NCI-H446 (cell line): ENCODE results near the gene KLF6.

ENCODE experiments used
- DNase-seq, 2 experiments: peaks; one replicate each; lab custom pipeline; 2025; lab: John Stamatoyannopoulos, UW

The KLF6 gene

DNA sequence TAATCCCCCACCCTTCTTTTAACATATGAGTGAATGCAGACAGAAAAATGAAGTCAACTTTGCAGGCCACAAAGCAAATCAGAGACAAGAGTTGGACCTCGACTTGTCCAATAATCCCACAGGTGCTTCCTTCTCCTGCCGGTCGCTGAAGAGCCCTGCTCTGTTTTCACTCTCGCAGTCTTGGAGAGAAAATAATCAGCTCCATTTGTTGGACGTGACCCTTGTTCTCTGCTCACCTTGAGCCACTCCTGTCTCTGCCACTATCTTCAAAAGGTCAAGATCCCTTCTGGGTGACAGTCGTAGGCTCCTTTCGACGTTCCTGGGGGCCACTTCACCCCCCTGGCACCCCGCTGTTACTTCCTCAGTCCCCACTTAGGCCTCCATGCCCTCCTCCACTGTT, 2.8 kb upstream of the KLF6 start:
- DNase-seq: no peak

DNA sequence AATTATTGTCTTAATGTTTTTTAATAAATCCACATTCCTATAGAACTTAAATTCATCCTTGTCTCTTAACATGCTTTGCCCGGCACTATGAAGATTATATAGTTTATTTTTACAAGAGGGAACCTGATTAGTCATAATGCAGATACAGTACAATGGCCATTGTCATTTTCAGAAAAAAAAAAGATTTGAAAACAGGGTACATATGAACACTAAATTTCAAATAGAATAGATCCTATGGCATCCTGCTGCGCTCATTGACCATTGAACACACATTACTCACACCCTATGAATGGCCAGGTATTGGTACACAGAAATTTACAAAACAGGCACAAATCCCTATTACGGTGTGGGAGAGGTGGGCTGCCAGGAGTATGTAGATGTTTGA, 2.0 kb upstream of the KLF6 start:
- no peak for DNase-seq

DNA sequence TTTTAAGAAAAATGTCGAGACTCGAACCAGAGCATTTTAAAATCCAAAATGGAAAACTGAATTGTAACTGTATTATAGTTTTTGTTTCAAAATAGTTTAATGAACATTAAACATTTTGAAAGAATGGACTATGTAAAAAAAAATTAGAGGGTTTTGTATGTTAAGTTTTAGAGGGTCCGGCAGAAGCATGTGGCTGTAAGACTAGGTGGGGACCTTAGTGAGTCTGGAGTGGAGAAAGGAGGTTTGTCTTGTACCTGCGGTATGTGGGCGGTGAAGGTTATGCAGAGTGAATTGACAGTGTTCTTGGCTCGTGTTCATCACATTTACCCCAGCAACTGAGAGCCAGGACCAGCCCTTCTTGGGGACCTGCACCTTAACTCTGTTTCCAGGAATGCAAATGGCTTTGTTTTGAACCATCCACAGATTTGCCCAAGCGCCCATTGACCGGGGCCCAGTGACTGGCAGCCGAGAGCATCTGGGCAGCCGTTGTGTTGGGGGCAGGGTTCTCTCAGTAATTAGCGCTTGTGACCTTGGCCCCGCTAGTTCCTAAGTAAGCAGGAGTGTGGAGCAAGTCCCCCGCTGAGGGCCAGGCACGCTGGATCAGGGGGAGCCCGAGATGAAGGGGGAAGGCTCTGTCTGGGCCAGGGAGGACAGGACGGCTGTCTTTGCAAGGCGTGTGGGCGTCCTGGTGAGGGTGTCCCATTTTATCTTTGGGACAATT, 1.4 kb upstream of the KLF6 start:
- DNase-seq: no peak

DNA sequence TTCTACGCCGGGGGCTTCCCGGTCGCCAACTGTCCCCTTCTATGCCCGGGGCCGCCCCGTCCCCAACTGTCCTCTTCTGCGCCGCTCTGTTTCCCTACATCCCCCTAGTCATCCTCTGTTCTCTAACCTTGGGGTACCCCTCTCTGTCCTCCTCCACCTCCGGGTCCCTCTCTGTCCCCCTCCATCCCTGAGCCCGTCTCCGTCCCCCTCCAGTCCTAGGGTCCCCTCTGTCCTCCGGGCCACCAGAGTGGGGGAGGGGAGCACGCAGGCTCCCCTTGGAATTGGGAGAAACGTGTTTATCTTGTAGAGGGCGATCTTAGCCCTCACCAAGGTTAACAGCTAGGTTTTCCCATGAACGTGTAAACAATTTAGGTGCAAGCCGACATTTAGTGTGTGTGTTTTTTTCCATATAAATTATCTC, 852 bp upstream of the KLF6 start:
- DNase-seq: peak; percentile 6 to 23

DNA sequence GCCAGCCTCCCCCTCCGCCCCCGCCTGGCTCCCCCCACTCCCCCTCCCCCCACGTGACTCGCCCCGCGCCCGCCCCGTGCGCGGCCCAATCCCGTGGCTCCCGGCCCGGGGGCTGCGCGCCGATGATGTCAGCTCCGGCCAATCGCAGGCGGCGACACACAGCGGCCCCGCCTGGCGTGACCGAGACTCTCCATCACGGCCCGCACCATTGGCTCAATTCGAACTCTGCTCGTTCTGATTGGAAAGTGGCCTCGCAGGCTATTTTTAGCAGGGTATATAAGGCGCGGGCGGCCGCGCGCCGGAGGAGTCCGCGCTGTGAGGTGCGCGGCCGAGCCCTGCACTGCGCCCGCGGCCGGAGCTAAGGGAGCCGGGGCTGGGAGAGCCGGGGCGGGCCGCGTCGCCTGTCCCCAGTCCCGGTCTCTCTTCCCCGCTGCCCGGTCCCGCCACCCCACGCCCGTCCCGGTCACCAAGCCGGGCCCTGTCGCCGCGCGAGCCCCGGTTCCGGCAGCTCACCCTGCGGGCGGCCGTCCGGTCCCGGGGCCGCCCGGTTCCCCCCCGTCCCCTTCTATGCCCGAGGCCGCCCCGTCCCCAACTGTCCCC, 342 bp upstream of the KLF6 start:
- DNase-seq: peak; percentile 91 to 98

DNA sequence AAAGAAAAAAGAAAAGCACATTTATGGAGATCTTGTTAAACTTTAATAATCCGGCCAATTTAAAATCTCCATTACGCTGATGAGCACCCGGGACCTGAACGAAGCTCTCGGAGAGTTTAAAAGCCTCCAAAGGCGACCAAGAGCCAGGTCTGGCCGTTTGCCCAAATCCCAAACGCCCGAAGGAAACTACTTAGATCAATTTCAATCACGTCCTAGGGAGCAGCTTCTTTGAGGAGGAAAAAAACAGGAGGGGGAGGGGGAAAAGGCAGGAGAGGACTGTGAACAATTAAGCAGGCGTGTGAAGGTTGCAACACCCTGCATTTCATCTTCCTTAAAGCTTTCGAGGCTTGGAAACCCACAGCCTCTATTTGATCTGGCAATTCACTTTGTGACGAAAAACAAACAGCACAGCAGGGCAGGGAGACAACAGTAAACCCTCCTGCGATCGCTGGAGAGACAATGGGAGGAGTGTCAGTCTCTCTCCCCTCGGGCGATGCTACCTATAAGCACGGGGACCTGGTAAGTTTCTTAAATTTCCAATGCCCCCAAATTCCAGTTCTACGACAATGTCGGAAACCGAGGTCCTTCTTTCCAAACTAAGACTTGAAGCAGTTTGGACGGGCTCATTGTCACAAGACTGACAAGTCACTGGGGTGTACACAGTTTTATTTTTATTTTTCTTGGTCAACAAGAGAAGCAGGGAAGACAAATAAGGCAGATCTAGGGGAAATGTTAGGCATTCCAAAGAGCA, 1.2 kb downstream of the KLF6 start:
- DNase-seq: peak; percentile 41 to 61

DNA sequence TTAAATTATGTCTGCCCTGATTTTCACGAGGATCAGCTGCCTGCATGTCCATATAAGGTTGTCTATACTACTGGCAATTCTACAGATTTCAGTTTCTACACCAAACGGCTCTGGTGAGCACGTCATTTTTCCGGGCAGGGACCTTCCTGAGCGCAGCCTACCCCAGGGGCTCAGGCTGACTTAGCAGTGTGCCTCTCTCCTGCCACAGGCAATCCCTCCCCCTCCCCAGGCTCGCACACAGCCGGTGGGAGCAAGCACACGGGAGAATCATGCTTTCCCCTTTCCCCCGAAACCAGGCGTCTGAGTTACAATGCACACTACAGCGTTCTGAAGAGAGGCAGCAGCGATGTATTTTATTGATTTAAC, 1.7 kb downstream of the KLF6 start:
- DNase-seq: peak; percentile 34 to 47

DNA sequence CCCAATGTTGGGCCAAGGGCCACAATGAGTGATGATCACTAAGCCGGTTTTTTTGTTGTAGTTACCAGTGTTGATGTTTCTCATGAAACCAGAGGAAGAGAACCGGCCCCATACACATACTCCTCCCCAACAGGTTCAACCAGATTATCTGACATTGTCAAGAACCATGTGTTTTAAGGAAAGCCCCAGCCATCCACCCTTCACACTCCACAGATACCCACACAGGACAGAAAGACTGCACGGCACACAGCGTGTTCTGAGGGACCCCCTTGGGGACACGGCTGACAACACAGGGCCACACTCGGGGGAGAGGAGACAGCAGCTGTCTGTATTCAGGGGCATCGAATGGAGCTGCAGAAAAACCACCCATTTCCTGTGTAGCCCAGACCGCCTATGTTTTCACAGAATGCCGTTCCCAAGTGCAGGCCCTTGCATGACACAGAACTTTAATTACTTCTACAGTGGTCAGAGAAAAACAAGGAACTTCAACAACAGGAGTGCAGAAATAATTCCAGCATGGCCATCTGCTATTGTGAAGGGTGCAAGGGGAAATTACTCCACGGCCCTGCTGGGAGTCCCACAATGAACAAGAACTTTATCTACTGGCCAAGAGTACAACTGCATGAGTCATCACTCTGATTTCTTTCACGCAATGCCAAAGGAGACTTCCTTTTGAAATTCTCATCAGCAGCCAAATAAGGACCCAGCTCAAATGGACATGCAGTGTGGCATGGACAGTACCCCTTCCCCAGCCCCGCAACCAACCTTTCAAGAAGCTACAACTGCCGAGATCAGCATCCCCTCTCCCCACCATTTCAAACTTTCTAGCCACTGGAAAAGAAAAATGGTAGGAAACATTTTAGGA, 2.3 kb downstream of the KLF6 start:
- peak; percentile 34 to 66 for DNase-seq

DNA sequence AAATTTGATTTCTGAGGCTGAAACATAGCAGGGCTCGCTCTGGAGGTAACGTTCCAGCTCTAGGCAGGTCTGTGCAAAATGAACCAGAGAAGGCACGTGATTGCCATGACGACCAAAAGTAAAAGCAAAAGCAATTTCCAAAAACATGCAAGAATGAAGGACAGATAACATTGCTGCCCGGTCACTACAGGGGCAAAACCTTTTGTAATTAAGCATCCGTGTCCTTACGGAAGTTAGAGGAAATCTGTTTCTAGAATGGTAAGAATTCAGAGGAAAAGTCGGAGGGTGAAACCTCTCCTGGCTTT, 2.9 kb downstream of the KLF6 start:
- no peak for DNase-seq

DNA sequence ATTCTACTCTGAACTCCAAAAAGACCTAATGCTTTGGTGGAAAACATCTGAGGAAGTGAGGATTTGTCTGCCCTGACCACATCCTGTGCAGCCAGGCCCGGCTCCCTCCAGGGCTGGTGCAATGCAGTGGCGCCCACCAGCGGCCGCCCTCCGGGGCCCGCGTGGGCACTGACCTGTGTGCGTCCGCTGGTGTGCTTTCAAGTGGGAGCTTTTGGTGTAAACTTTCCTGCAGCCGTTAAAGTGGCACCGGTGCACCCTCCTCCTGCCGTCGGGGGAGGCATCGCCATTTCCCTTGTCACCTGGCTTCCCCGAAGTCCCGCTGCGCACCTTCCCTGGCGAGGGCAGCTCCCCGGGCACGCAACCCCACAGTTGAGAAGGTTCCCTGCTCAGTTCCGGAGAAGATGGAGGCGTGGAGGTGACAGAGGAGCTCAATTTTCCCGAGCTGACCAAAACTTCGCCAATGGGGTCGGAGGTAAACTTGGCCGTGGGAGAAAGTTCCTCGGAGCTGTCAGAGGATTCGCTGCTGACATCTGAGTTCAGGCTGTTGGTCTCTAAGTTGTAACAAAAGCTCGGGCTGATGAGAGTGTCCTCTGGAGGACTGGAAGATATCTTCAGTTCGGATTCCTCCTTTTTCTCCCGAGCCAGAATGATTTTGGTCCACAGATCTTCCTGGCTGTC, 3.4 kb downstream of the KLF6 start:
- no peak for DNase-seq

DNA sequence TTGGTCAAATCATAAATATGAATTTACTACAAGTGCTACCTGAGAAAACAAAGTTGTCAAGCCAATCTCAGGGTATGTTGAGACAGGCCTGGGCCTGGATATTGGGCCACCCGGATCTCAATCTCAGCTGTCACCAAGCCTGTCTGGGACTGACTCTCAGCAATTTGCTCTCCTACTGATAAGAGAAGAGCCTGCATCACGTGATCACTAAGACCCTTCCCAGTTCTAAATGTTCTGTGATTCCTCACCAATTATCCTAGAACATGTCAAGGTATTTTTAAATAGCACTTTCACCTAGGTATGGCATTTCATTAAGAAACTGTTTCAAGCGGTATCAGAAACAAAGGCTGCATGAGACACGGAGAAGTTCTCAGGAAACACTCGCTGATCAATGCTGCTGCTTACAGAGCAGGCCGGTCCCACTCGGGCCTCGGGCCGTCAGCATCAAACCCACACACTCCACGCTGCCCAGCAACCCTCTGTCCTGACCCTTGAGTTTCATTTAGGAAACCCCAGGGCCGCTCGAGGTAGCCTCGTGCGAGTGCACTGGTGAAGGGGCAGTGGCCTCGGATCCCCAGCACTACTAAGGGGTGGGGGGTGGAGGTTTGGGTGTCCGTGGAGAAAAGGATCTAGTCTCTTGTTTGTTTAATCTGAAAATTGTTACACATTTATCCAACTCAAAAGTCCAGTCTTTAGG, 4.1 kb downstream of the KLF6 start:
- no peak for DNase-seq

DNA sequence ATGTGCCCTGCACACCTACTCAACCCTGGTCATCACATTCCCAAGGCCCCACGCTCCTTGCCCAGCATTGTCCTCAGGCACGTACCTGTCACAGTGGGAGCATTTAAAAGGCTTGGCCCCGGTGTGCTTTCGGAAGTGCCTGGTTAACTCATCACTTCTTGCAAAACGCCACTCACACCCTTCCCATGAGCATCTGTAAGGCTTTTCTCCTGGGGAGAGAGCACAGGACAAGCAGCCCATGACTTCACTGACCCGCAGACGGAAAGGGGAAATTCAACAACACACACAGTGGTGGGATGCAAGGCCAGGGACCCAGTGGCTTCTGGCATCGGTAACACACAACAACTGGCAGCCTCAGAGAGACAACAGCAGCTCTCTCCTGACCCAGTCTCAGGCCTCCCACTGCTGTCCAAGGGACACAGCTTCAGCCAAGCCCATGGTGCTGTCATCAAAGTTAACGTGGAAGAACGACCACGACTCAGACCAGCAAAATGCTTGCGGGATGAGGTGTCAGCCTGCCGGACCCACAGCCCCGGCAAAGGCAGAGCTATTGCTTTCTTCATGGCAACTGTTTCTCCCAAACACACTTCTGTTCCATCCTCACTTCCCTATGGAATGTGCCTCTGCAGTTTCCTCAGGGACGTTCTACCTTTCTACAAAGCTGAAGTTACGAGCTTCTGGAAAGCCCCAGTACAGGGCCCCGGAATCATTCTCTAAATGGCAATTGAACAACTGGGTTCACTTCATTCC, 4.8 kb downstream of the KLF6 start:
- no peak for DNase-seq

DNA sequence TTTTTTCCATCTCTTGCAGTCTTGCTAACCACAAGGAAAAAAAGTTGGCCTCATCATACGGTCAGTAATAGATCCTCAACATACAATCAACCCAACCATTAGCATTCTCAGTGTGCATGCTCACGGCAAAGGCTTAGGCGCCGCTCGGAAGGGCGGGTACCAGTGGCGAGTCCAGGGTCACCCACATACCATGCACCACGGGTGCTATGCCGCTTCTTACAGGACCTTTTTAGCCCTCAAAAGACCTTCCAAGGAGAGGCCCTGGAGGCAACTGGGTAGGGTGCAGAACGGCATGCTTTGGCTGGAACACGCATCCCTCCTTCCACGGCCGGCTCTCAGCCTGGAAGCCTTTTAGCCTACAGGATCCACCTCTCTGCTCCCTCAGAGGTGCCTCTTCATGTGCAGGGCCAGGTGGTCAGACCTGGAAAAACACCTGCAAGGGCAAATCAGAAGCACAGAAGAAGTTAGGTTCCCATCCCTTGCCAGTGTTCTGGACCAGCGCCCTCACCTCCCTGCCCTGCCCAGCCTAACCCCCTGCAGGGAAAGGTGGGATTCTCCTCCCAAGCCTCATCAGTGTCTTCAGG, 5.8 kb downstream of the KLF6 start:
- DNase-seq: no peak

DNA sequence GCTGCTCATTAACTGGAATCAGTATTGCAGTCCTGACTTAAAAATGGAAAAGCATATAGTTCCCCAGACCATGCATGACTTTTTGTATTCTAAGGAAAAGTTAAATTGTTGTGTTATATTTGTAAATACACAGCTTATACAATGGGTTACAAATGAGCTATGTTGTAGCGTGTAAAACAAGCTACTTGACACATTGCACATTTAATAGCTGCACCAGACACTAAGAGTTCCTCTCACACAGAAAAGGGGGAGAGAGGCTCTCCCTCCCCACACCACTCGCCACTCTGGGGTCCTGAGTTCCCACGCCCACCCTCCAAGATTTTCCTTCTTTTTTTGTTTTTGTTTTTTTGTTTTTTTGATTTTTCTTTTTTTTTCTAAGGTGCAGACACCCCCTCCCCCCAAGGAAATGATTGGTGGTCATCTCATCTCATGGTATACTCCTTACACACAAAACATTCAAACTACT, 6.3 kb downstream of the KLF6 start:
- DNase-seq: no peak

DNA sequence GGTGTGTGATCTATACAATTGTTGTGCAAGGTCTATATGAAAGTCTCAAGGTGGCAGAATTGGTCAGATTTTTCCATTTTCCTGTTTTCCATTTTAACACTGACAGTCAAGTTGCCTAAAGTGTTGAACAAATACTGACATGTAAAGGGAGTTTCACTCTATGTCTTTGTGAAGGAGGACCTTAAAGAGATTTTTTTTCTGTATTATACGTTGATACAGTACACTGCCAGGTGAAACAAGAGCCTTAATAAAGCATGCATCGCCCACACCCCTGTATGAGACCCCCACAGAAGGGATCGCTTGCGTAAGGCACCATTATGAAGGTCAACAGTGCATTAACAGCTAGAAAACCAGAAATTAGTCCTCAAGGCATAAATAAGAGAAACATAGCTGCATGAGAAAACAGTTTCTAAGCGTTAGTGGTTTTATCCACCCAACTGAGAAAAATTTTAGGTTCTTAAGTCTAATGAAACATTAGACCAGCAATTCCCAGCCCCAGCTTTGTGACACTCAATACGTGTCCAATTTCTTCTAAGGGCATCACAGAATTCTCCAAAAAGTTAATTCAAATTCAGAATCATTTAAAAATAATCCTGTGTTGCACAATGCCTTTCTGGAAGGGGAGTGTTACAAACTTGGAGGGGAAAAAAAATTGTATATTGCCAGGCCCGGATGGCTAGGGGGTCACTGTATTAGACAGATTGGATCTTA, 6.9 kb downstream of the KLF6 start:
- DNase-seq: no peak

DNA sequence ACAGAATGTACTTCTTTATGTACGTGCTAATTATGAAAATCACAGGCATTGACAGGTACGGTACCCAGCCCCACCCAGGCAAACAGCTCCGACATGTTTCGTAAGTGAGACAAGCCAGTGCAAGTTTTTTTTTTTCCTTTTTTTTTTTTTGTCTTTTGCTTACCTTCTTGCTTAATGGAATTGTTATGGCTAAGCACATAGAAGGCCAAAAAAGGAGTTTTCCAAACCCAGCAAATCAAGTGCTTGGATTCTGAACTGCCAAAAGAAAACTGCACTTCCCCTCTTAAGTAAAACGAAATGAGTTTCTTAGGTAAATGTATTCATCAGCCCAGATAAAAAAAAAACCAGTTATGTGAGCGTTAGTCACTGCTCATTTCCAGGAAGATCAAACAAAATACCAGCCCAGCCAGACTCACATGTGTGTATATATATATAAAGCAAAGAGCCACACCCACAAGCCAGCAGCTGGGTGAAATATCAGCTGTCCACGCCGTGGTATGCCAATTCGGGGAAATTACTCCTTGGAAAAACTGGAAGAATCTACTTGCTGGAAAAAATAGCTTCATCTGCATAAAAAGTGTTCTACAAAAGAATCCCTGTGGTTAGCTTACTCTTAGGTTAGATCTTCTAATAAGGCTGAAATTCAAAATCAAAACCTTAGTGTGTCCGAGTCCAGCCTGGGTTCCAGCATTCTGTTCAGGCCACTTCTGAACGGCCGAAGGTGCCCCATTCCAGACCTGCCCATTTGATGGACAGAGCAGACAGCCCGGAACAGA, 8.0 kb downstream of the KLF6 start:
- DNase-seq: no peak

DNA sequence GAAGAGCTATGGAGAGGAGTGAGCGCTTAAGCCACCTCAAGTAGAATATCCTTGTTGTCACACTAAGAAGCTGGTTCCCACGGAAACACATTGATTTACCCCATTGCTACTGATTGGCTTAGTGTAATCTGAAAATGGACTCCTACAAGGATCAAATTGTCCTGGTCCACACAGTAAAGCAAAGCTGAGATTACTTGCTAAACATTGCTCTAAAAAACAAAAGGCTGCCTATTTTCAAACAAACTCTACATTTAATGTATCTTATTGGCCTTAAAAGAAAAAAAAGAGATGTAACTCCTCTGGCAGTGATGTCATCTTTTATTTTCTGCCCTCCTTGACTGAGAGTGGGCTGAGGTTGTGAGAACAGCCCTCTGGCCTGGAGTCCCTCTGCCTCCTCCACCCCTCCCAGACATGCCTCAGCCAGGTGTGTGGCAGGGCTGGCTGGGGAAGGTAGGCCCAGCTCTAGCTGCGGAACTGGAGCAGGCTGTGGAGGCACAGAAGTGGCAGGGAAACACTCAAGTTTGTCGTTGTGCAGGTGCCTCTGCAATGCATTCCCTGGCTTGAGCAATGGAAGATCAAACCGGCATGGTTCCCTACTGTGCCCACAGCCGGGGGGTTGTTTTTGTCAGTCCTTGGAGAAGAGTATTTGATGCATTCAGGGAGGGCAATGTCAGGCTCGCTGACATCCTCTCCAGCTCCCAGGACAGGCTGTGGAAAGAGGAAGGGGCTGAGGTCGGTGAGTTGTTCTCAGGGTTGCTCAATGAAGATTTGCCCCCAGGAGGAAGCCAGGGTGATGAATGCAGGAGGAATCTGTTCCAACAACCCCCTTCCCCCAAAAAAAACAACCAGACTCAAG, 9.1 kb downstream of the KLF6 start:
- no peak for DNase-seq
